ENCODE measurements around the gene SYNC. TPM values are rescaled to one million over a fixed set of nuclear protein-coding genes. Genes with fewer than 3 reads are reported as not detected.
A peak's percentile ranks its signal among the peaks of the same experiment; 100 is the strongest.

The SYNC gene
- polyA plus RNA-seq, 3 donors: 0.05 TPM; not detected in 2

- Histone ChIP-seq H2AFZ (ENCODE audit: insufficient read depth, low read depth, low read length, poor library complexity, severe bottlenecking) (peak overlapping the region; percentile 69), H3K79me2 (ENCODE audit: insufficient read depth, low read length) (no peaks in the 10 kb centered on the region), H3K36me3 (replicated peaks in 1 of 2; ENCODE audit: control insufficient read depth in 1 of 2, insufficient read depth in 2 of 2, low read length in 2 of 2) (no peaks in the 10 kb centered on the region), H3K4me2 (replicated peaks; ENCODE audit: extremely low read depth, low read length, poor library complexity, severe bottlenecking) (peak overlapping the region; percentile 84), H3K27me3 (ENCODE audit: control insufficient read depth in 2 of 2, insufficient read depth in 2 of 2, low read length in 2 of 2) (peaks cover 3 to 30% of the 10 kb centered on the region in 2 donors), H3K4me1 (ENCODE audit: control insufficient read depth in 1 of 2, insufficient read depth in 2 of 2, low read length in 2 of 2) (peaks cover 15 to 22% of the 10 kb centered on the region in 2 donors), H3K4me3 (replicated peaks in 1 of 3; ENCODE audit: low read depth in 2 of 3, low read length in 3 of 3) (peak overlapping the region in 1 of 3 experiments; percentile 77), H3K27ac (ENCODE audit: low read depth in 1 of 2, low read length in 2 of 2) (no peak overlapping the region), H3K9ac (ENCODE audit: insufficient read depth, low read length, poor library complexity, severe bottlenecking) (peak overlapping the region; percentile 16), H4K20me1 (ENCODE audit: insufficient read depth, low read length) (no peaks in the 10 kb centered on the region), H3K9me3 (replicated peaks in 1 of 2; ENCODE audit: control insufficient read depth in 1 of 2, insufficient read depth in 1 of 2, low read length in 2 of 2) (peaks cover 0 to 5% of the 10 kb centered on the region in 2 donors)
- peak overlapping the region; percentile 77 to 89 for H3K4me3 Mint-ChIP-seq
- H3K27me3 Mint-ChIP-seq (ENCODE audit: low read depth in 3 of 3): peaks cover 26 to 41% (median 38%) of the 10 kb centered on the region in 3 donors
- intact Hi-C loops (cut with micrococcal nuclease): no loop called here
- DNase-seq: no peak
- TF ChIP-seq, protein P1, sequence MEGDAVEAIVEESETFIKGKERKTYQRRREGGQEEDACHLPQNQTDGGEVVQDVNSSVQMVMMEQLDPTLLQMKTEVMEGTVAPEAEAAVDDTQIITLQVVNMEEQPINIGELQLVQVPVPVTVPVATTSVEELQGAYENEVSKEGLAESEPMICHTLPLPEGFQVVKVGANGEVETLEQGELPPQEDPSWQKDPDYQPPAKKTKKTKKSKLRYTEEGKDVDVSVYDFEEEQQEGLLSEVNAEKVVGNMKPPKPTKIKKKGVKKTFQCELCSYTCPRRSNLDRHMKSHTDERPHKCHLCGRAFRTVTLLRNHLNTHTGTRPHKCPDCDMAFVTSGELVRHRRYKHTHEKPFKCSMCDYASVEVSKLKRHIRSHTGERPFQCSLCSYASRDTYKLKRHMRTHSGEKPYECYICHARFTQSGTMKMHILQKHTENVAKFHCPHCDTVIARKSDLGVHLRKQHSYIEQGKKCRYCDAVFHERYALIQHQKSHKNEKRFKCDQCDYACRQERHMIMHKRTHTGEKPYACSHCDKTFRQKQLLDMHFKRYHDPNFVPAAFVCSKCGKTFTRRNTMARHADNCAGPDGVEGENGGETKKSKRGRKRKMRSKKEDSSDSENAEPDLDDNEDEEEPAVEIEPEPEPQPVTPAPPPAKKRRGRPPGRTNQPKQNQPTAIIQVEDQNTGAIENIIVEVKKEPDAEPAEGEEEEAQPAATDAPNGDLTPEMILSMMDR (IDR thresholded peaks at IDR 0.05): no peak
- peak overlapping the region in 2 of 7 donors; percentile 13 to 54 for H3K27ac Mint-ChIP-seq
- peaks cover 19% of the 10 kb centered on the region for H3K4me1 Mint-ChIP-seq
- H3K36me3 Mint-ChIP-seq: peaks cover 4 to 9% of the 10 kb centered on the region in 2 donors
- WGBS (ENCODE audit: insufficient coverage): 83% methylated on average over 12 of the region's 18 CpGs
- peaks cover 0 to 12% (median 8%) of the 10 kb centered on the region in 7 donors for H3K9me3 Mint-ChIP-seq
These were observed 1.1 kb upstream of the SYNC start for GRCh38 chr1:32703479-32704291.

DNA sequence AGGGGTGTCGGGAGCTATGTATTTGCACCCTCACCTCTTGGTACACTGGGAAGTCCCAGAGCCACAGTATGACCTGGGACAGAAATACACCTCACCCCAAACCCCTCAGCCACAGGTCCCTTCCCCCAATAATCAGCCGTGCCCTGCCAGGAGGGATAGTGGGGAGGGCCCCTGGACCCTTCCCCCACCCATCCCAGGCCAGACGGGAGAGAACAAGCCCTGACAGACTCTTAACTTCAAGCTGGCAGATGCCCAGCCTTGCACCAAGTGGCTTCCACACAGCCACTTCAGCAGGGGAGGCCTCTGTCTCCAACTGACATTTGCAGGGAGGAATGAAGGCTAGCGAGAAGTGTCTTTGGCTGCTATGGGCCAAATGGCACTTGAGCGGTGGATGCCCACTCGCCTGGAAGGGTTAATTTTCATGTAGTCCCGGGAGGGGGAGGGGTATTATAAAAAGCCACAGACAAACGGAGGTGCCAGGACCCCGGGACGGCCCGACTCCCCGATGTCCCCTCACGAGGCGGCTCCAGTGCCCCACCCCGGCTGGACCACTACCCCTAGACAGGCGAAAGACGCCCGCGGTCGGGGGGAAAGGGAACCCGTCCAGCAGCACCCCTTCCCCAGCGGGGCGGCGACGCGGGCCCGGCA lies 495 bp downstream of the SYNC start:
- peaks cover 0 to 12% (median 8%) of the 10 kb centered on the region in 7 donors for H3K9me3 Mint-ChIP-seq
- peaks cover 26 to 43% (median 38%) of the 10 kb centered on the region in 3 donors for H3K27me3 Mint-ChIP-seq (ENCODE audit: low read depth in 3 of 3)
- no peak overlapping the region for H3K27ac ChIP-seq (ENCODE audit: low read depth in 1 of 2, low read length in 2 of 2)

More for the DNA sequence above, 495 bp downstream of the SYNC start:
- TF ChIP-seq, protein P1 (IDR thresholded peaks at IDR 0.05): no peak
- Histone ChIP-seq H3K27me3 (ENCODE audit: control insufficient read depth in 2 of 2, insufficient read depth in 2 of 2, low read length in 2 of 2) (peaks cover 3 to 30% of the 10 kb centered on the region in 2 donors), H3K4me3 (replicated peaks in 1 of 3; ENCODE audit: low read depth in 2 of 3, low read length in 3 of 3) (peak overlapping the region in 1 of 3 experiments; percentile 28), H3K9ac (ENCODE audit: insufficient read depth, low read length, poor library complexity, severe bottlenecking) (no peak overlapping the region), H3K9me3 (replicated peaks in 1 of 2; ENCODE audit: control insufficient read depth in 1 of 2, insufficient read depth in 1 of 2, low read length in 2 of 2) (peaks cover 0 to 5% of the 10 kb centered on the region in 2 donors), H3K36me3 (replicated peaks in 1 of 2; ENCODE audit: control insufficient read depth in 1 of 2, insufficient read depth in 2 of 2, low read length in 2 of 2) (no peaks in the 10 kb centered on the region), H3K4me1 (ENCODE audit: control insufficient read depth in 1 of 2, insufficient read depth in 2 of 2, low read length in 2 of 2) (peaks cover 15 to 22% of the 10 kb centered on the region in 2 donors), H4K20me1 (ENCODE audit: insufficient read depth, low read length) (no peaks in the 10 kb centered on the region), H3K4me2 (replicated peaks; ENCODE audit: extremely low read depth, low read length, poor library complexity, severe bottlenecking) (peak overlapping the region; percentile 84), H2AFZ (ENCODE audit: insufficient read depth, low read depth, low read length, poor library complexity, severe bottlenecking) (peak overlapping the region; percentile 69), H3K79me2 (ENCODE audit: insufficient read depth, low read length) (no peaks in the 10 kb centered on the region)
- Mint-ChIP-seq H3K36me3 (peaks cover 4 to 9% of the 10 kb centered on the region in 2 donors), H3K27ac (no peak overlapping the region), H3K4me3 (peak overlapping the region; percentile 61 to 82), H3K4me1 (peaks cover 19% of the 10 kb centered on the region)
- intact Hi-C loops (cut with micrococcal nuclease): no loop called here
- no peak for DNase-seq
- WGBS (ENCODE audit: insufficient coverage): 10% methylated on average over 20 of the region's 27 CpGs

Data from CD14-positive monocyte (primary cell).